Measurements from ENCODE around the gene RHNO1.

Gene RHNO1

DNA sequence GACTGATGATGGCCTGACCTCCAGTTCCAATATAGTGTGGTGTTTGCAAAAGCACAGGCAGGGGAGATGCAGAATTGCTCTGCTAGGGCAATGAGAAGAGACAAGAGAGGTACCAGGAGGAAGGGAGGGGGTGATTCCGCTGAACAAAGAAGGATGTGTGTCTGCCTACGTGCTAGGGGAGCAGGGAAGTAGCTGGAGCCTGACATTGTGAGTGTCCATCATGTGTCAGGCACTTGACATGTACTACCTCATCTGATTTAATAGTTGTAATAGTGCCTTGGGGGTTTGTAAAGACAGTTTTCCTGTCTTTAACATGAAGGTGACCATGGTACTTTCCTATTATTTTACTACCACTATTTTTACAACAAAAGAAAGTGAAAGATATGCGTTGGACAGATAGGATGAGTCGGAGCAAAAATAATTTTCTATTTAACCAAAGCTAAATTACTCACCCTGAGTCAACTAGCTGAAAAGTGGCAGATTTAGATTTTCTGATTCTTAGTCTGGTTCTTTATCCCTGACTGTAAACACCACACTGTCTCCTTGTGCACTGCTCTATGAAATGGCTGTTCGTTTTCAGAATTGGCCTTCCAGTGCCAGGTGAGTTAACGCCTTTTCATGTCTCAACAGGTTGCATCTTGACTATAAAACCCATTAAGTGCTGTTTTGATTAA lies 48.4 kb downstream of the RHNO1 start:
- DNase-seq (ENCODE audit: low read depth): no peak
- H3K4me3 ChIP-seq (ENCODE audit: low read depth, low read length): no peak overlapping the region
- TF ChIP-seq MYC (IDR thresholded peaks at IDR 0.05; ENCODE audit: low read depth, low read length) (no peak), CTCF (IDR thresholded peaks at IDR 0.05; ENCODE audit: low read depth, low read length) (no peak), POLR2A (IDR thresholded peaks at IDR 0.05; ENCODE audit: extremely low read depth, insufficient read length) (no peak), MAX (IDR thresholded peaks at IDR 0.05; ENCODE audit: low read depth, low read length) (no peak)

- no peak for DNase-seq (ENCODE audit: low read depth)
- TF ChIP-seq MAX (IDR thresholded peaks at IDR 0.05; ENCODE audit: low read depth, low read length) (no peak), POLR2A (IDR thresholded peaks at IDR 0.05; ENCODE audit: extremely low read depth, insufficient read length) (no peak), MYC (IDR thresholded peaks at IDR 0.05; ENCODE audit: low read depth, low read length) (no peak), CTCF (IDR thresholded peaks at IDR 0.05; ENCODE audit: low read depth, low read length) (no peak)
Observed at GRCh38 chr12:2930865-2931264, 53.8 kb downstream of the RHNO1 start.

DNA sequence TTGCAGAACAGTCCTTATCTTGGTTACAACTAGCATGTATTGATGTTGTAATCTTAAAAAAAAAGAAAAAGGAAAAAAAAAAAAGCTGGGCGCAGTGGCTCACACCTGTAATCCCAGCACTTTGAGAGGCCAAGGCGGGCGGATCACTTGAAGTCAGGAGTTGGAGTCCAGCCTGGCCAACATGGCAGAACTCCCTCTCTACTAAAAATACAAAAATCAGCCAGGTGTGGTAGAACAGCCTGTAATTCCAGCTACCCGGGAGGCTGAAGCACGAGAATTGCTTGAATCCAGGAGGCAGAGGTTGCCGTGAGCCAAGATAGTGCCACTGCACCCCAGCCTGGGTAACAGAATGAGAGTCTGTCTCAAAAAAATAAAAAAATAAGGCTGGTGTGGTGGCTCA lies 56.6 kb downstream of the RHNO1 start:
- no peak for TF ChIP-seq MAX (IDR thresholded peaks at IDR 0.05; ENCODE audit: low read depth, low read length)
- no peak for TF ChIP-seq CTCF (IDR thresholded peaks at IDR 0.05; ENCODE audit: low read depth, low read length)
- no peak for TF ChIP-seq POLR2A (IDR thresholded peaks at IDR 0.05; ENCODE audit: extremely low read depth, insufficient read length)
- no peak for TF ChIP-seq MYC (IDR thresholded peaks at IDR 0.05; ENCODE audit: low read depth, low read length)
- no peak overlapping the region for H3K4me3 ChIP-seq (ENCODE audit: low read depth, low read length)
- DNase-seq (ENCODE audit: low read depth): no peak

More at GRCh38 chr12:2930865-2931264, 53.8 kb downstream of the RHNO1 start:
- H3K4me3 ChIP-seq (ENCODE audit: low read depth, low read length): no peak overlapping the region

DNA sequence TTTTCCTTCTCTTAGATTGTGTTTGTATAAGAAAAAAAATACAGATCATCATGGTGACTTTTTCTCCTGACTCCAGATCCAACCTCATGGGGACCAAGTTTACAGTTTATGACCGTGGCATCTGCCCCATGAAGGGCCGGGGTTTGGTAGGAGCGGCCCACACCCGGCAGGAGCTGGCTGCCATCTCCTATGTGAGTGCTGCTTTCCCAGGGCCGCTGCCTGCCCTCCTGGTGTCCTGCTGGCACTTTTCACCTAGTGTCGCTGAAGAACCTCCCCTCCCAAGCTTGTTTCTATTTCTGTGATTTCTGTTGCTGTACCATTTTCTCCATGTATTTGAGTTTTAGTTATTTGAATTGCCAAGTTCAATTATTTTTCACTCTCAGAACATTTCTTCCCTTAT lies 57.3 kb downstream of the RHNO1 start:
- DNase-seq (ENCODE audit: low read depth): no peak
- TF ChIP-seq CTCF (IDR thresholded peaks at IDR 0.05; ENCODE audit: low read depth, low read length): no peak
- no peak for TF ChIP-seq MYC (IDR thresholded peaks at IDR 0.05; ENCODE audit: low read depth, low read length)
- no peak for TF ChIP-seq MAX (IDR thresholded peaks at IDR 0.05; ENCODE audit: low read depth, low read length)
- no peak for TF ChIP-seq POLR2A (IDR thresholded peaks at IDR 0.05; ENCODE audit: extremely low read depth, insufficient read length)
- H3K4me3 ChIP-seq (ENCODE audit: low read depth, low read length): no peak overlapping the region

GRCh38 chr12:2936301-2936700 lies 59.3 kb downstream of the RHNO1 start:
- no peak for TF ChIP-seq CTCF (IDR thresholded peaks at IDR 0.05; ENCODE audit: low read depth, low read length)
- no peak for TF ChIP-seq MAX (IDR thresholded peaks at IDR 0.05; ENCODE audit: low read depth, low read length)
- TF ChIP-seq MYC (IDR thresholded peaks at IDR 0.05; ENCODE audit: low read depth, low read length): no peak
- no peak for TF ChIP-seq POLR2A (IDR thresholded peaks at IDR 0.05; ENCODE audit: extremely low read depth, insufficient read length)
- no peak for DNase-seq (ENCODE audit: low read depth)
- no peak overlapping the region for H3K4me3 ChIP-seq (ENCODE audit: low read depth, low read length)
